ENCODE results near the gene FOXJ1.

DNA sequence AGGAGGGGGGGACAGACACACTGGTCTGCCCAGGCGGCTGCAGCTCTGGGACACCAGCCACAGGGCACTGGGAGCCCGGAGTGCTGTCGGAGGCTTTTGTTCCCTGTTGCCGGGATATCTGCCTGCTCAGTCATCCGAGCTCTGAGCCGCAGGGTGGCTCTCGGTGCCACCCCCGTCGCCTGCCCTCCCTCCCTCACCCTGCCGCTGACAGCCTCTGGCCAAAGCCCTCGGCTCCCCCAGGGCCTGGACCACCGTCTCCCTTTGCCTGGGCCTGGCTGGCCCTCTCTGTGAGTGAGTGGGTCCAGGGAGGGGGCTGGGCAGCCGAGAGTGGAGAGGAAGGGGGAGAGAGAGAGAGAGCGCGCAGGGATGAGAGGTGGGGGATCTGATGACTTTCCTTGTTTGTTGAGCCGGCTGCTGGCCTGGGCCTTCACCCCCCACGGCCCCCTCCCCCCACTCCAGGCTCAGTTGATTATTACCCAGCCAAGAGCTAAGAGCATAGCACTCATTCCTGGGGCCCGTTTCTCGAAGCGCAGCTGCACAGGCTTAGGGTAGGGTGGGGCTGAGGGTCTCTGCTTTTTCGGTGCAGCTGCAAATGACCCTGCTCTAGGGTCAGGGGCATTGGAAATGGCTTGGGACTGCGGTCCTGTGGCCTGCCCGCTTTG, 2.7 kb downstream of the FOXJ1 start:
- TF ChIP-seq OSR1 (CRISPR knock-in tag; IDR thresholded peaks at IDR 0.05), result no peak
- TF ChIP-seq ARNTL (CRISPR knock-in tag; IDR thresholded peaks at IDR 0.05; ENCODE audit: borderline replicate concordance, low read depth), result no peak
- no peak for TF ChIP-seq RARB (CRISPR knock-in tag; IDR thresholded peaks at IDR 0.05)
- TF ChIP-seq PPARA (CRISPR knock-in tag; IDR thresholded peaks at IDR 0.05; ENCODE audit: borderline replicate concordance), result no peak
- TF ChIP-seq, protein P1, sequence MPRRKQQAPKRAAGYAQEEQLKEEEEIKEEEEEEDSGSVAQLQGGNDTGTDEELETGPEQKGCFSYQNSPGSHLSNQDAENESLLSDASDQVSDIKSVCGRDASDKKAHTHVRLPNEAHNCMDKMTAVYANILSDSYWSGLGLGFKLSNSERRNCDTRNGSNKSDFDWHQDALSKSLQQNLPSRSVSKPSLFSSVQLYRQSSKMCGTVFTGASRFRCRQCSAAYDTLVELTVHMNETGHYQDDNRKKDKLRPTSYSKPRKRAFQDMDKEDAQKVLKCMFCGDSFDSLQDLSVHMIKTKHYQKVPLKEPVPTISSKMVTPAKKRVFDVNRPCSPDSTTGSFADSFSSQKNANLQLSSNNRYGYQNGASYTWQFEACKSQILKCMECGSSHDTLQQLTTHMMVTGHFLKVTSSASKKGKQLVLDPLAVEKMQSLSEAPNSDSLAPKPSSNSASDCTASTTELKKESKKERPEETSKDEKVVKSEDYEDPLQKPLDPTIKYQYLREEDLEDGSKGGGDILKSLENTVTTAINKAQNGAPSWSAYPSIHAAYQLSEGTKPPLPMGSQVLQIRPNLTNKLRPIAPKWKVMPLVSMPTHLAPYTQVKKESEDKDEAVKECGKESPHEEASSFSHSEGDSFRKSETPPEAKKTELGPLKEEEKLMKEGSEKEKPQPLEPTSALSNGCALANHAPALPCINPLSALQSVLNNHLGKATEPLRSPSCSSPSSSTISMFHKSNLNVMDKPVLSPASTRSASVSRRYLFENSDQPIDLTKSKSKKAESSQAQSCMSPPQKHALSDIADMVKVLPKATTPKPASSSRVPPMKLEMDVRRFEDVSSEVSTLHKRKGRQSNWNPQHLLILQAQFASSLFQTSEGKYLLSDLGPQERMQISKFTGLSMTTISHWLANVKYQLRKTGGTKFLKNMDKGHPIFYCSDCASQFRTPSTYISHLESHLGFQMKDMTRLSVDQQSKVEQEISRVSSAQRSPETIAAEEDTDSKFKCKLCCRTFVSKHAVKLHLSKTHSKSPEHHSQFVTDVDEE (CRISPR knock-in tag; IDR thresholded peaks at IDR 0.05), result no peak
- no peak for TF ChIP-seq BACH2 (CRISPR knock-in tag; IDR thresholded peaks at IDR 0.05; ENCODE audit: borderline replicate concordance)
- TF ChIP-seq, protein P2, sequence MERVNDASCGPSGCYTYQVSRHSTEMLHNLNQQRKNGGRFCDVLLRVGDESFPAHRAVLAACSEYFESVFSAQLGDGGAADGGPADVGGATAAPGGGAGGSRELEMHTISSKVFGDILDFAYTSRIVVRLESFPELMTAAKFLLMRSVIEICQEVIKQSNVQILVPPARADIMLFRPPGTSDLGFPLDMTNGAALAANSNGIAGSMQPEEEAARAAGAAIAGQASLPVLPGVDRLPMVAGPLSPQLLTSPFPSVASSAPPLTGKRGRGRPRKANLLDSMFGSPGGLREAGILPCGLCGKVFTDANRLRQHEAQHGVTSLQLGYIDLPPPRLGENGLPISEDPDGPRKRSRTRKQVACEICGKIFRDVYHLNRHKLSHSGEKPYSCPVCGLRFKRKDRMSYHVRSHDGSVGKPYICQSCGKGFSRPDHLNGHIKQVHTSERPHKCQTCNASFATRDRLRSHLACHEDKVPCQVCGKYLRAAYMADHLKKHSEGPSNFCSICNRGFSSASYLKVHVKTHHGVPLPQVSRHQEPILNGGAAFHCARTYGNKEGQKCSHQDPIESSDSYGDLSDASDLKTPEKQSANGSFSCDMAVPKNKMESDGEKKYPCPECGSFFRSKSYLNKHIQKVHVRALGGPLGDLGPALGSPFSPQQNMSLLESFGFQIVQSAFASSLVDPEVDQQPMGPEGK (CRISPR knock-in tag; IDR thresholded peaks at IDR 0.05; ENCODE audit: borderline replicate concordance), result no peak
- TF ChIP-seq CSDC2 (CRISPR knock-in tag; IDR thresholded peaks at IDR 0.05), result no peak
- TF ChIP-seq SNAI2 (CRISPR knock-in tag; IDR thresholded peaks at IDR 0.05), result no peak
- TF ChIP-seq ESRRG (CRISPR knock-in tag; IDR thresholded peaks at IDR 0.05), result no peak
- TF ChIP-seq ZNF8 (CRISPR knock-in tag; IDR thresholded peaks at IDR 0.05), result no peak
- no peak for TF ChIP-seq ZNF565 (CRISPR knock-in tag; conservative IDR thresholded peaks at IDR 0.05; ENCODE audit: low read depth)
- no peak for TF ChIP-seq ISL1 (CRISPR knock-in tag; IDR thresholded peaks at IDR 0.05)

Data from SK-N-SH treated with all-trans-retinoic acid at 6 μM for 48 hours (cell line).